Tibial artery (tissue), 4 donors: ENCODE measurements around the gene PRPF8.

ENCODE experiments used
- DNase-seq, 2 donors: peaks; one replicate each; pipeline ENCODE4 v3.0.0-alpha.2; 2019
- H3K27ac ChIP-seq, 2 donors: fragments of 200-600 bp; sonication (generic) in 1 of 2; 1 replicate in 1 of 2; 2 replicates in 1 of 2; pipeline ENCODE4 v1.5.1; 2018 to 2019; ENCODE audit warnings: mild to moderate bottlenecking in 1 of 2
- H3K27me3 ChIP-seq, 2 donors: fragments of 200-600 bp; sonication (generic) in 1 of 2; one replicate each; pipeline versions ENCODE4 v1.5.1 to v1.6.0; 2016 to 2019
- H3K36me3 ChIP-seq, 3 donors: fragments of 200-600 bp; sonication (generic) in 2 of 3; one replicate each; pipeline ENCODE4 v1.5.1; 2016 to 2019; ENCODE audit warnings: mild to moderate bottlenecking in 2 of 3
- H3K4me1 ChIP-seq, 4 donors: fragments of 200-600 bp; sonication (generic) in 2 of 4; 1 replicate in 3 of 4; 2 replicates in 1 of 4; pipeline ENCODE4 v1.5.1; 2016 to 2019
- H3K4me3 ChIP-seq, 2 donors: fragments of 200-600 bp; sonication (generic) in 1 of 2; 1 replicate in 1 of 2; 2 replicates in 1 of 2; pipeline ENCODE4 v1.5.1; 2018 to 2019; ENCODE audit warnings: mild to moderate bottlenecking in 2 of 2
- H3K9me3 ChIP-seq, 3 donors: fragments of 200-600 bp; sonication (generic) in 1 of 3; one replicate each; pipeline ENCODE4 v1.5.1; 2016 to 2019
- intact Hi-C: fragments of 100-400 bp; cut with DNase I; formaldehyde crosslinking; loops from one replicate; pipeline ENCODE4 v1.15.0; 2023; ENCODE audit warnings: low total_unique reads
- TF ChIP-seq, protein P1 (sequence below), 2 experiments: fragments of 200-600 bp in 1 of 2; fragments of 450-650 bp in 1 of 2; IDR thresholded peaks; one replicate each; pipeline ENCODE4 v1.5.1; 2017 to 2019; ENCODE audit warnings: antibody characterized with exemption in 2 of 2, mild to moderate bottlenecking in 1 of 2, moderate library complexity in 1 of 2

The PRPF8 gene

DNA sequence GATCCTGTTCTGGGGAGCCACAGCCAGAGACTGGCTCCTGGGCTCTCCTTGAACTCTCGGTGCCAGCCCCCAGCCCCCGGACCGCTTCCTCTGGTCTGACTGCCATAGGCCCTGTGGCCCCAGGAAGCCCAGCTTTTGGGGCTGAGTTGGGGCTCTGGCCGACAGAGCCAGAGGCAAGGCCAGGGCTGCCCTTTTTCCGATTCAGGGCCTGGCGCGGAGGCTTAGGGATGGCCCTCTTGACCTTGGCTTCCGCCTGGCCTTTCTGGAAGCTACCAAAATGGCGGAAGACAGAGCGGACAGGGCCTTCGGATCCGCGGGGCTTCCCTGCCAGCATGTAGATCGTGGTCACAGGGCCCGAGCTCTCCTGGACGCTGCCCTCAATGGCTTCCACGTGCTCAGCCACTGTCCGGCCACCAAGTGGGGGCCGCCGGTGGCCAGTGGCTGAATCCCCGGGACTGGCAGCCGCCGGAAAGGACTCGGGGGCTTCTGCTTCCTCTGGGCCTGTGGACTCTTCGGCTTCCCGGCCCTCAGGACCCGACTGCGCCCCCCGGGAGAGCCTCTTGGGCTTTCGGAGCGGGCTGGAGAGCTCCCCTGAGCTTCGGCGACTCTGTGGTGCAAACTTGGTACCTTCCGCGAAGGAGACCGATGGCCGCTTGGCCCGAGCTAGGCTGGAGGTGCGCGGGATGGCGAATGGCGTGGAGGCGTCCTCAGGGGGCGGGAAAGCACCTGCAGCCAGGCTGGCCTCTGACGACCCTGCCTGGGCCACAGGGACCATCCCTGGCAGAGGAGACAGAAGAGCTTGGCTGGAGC lies 49.6 kb downstream of the PRPF8 start:
- TF ChIP-seq, protein P1, sequence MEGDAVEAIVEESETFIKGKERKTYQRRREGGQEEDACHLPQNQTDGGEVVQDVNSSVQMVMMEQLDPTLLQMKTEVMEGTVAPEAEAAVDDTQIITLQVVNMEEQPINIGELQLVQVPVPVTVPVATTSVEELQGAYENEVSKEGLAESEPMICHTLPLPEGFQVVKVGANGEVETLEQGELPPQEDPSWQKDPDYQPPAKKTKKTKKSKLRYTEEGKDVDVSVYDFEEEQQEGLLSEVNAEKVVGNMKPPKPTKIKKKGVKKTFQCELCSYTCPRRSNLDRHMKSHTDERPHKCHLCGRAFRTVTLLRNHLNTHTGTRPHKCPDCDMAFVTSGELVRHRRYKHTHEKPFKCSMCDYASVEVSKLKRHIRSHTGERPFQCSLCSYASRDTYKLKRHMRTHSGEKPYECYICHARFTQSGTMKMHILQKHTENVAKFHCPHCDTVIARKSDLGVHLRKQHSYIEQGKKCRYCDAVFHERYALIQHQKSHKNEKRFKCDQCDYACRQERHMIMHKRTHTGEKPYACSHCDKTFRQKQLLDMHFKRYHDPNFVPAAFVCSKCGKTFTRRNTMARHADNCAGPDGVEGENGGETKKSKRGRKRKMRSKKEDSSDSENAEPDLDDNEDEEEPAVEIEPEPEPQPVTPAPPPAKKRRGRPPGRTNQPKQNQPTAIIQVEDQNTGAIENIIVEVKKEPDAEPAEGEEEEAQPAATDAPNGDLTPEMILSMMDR (IDR thresholded peaks at IDR 0.05): no peak
- no peak for DNase-seq
- Histone ChIP-seq H3K9me3 (no peaks in the 10 kb centered on the region), H3K36me3 (peaks cover 0 to 7% (median 0%) of the 10 kb centered on the region in 3 donors), H3K27me3 (no peaks in the 10 kb centered on the region), H3K27ac (no peak overlapping the region), H3K4me1 (peaks cover 0 to 5% (median under 1%) of the 10 kb centered on the region in 4 donors), H3K4me3 (no peak overlapping the region)
- intact Hi-C loops: no loop called here

DNA sequence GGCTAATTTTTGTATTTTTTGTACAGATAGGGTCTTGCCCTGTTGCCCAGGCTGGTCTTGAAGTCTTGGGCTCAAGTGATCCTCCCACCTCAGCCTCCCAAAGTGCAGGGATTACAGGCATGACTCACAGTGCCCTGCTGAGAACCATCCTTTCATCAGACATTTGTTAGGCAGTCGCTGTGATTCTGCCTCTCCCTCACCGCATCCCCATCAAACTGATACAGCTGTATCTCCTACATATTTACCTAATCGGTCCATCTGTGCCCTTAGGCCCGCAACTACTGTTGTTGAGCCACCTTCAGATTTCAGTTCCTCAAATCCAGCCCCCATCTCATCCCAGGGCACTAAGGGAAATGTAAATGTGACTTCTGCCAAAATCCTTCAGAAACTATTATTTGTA lies 54.0 kb downstream of the PRPF8 start:
- intact Hi-C loops: no loop called here

DNA sequence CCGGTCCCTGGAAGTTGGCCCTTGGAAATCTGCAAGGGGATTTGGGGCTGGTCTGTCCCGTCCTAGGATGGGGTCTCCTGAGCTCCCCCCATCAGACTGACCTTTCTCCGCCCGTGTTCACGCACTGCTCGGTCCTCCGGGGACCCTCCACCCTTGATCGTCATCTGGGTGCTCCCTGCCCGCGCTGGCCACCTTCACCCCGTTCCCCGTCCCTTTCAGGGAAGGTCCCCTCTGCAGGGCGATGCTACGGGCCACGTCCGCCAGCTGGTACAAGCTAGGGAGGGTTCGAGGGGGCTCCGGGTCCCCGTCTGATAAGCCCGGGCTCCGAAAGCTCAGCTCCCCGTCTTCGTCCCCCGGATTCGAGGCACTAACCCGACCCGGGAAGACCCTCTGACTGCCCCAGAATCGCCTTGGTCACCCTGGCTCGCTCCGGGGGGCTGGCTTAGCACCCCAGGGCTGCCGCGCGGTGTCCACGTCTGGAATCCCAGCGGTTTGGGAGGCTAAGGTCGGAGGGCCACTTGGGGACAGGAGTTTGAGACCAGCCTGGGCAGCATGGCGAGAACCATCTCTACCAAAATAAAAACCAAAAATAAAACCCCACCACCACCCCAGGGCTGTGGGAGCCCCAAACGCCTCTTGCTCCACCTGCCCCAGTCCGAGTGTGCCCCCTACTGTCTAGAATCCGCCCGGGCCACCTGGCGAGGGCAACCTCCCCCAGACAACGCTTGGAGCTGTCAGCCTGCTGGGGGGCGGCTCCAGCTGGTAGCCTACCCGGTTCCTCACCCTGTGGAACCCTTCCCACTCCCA lies 55.0 kb downstream of the PRPF8 start:
- Histone ChIP-seq H3K4me3 (peak overlapping the region; percentile 64 to 79), H3K4me1 (peaks cover 0 to 31% (median 24%) of the 10 kb centered on the region in 4 donors), H3K9me3 (no peaks in the 10 kb centered on the region), H3K27me3 (no peaks in the 10 kb centered on the region), H3K36me3 (no peaks in the 10 kb centered on the region), H3K27ac (peak overlapping the region; percentile 85 to 87)
- TF ChIP-seq, protein P1 (IDR thresholded peaks at IDR 0.05): peak; percentile 44 to 50
- peak; percentile 45 to 83 for DNase-seq
- intact Hi-C loops: loop anchor here (2.0 kb wide), 1 partner anchor 55 kb away; no protein-coding TSS in a partner anchor

More for the DNA sequence above, 54.0 kb downstream of the PRPF8 start:
- Histone ChIP-seq H3K4me3 (no peak overlapping the region), H3K27ac (no peak overlapping the region), H3K9me3 (no peaks in the 10 kb centered on the region), H3K4me1 (peaks cover 0 to 31% (median 24%) of the 10 kb centered on the region in 4 donors), H3K27me3 (no peaks in the 10 kb centered on the region), H3K36me3 (peaks cover 0 to 7% (median 0%) of the 10 kb centered on the region in 3 donors)
- TF ChIP-seq, protein P1 (IDR thresholded peaks at IDR 0.05): no peak
- DNase-seq: no peak

DNA sequence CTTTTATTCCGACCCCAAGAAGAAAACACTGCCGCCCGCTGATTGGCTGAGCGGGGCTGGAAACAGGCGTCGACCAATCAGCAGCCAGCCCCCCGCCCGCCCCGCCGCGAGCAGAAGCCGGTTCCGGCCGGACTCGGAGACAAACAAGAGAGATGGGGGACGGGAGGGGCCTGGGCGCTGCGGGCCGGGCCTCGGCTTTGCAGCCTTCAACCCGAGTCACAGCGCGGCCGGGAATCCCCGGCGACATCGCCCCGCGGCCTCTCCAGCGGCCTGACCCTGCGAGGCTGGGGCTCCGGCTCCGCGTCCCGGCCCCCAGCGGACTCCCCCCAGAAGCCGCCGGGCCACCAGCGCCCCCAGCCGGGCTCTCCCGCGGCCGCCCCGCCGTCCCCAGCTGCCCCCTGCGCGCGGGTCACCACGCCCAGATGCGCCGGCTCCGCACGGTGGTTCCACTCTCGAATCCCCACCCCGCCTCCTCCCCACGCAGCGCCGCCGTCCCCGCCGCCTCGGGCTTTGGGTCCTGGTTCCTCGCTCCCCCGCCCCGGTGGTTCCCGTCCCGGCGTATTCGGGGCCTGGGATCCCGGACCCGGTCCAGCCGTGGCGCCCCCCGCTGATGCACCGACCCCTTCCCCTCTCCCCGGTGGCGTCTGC lies 55.7 kb downstream of the PRPF8 start:
- Histone ChIP-seq H3K27me3 (no peaks in the 10 kb centered on the region), H3K36me3 (no peaks in the 10 kb centered on the region), H3K9me3 (no peaks in the 10 kb centered on the region), H3K4me1 (peaks cover 0 to 31% (median 24%) of the 10 kb centered on the region in 4 donors), H3K27ac (peak overlapping the region; percentile 85 to 87), H3K4me3 (peak overlapping the region; percentile 64 to 79)
- TF ChIP-seq, protein P1 (IDR thresholded peaks at IDR 0.05): peak; percentile 36 to 49
- intact Hi-C loops: loop anchor here (2.0 kb wide), 1 partner anchor 54 kb away; no protein-coding TSS in a partner anchor
- peak; percentile 96 to 97 for DNase-seq
